NCI-H2029 (cell line): ENCODE results near the gene GFY.
"Not testable (repeated sequence)": the region's sequence is repeated elsewhere in the genome, so short reads cannot be mapped to it uniquely, and the experiment has no call there.

Source experiments
- DNase-seq: peaks from one replicate; lab custom pipeline; 2025; lab: John Stamatoyannopoulos, UW

Gene GFY

GRCh38 chr19:49470615-49470978 lies 45.4 kb downstream of the GFY start:
- no peak for DNase-seq

GRCh38 chr19:49472936-49473335 lies 47.7 kb downstream of the GFY start:
- DNase-seq: no peak

GRCh38 chr19:49473501-49473867 lies 48.3 kb downstream of the GFY start:
- not testable (repeated sequence) for DNase-seq

- DNase-seq: peak; percentile 62
These were observed 48.8 kb downstream of the GFY start, which contains the start of gene FLT3LG for GRCh38 chr19:49473868-49474541. Gene FLT3LG, plus strand, starts transcription at chr19:49474215. Its CDS starts 425 bp downstream, at chr19:49474640.

- DNase-seq: no peak
These were observed 49.3 kb downstream of the GFY start for GRCh38 chr19:49474542-49474924.

GRCh38 chr19:49475191-49475917 lies 50.2 kb downstream of the GFY start:
- no peak for DNase-seq

GRCh38 chr19:49475995-49476880 lies 51.0 kb downstream of the GFY start:
- no peak for DNase-seq
